GM18520 (cell line): ENCODE results near the gene PRSS1.
A peak's percentile ranks its signal among the peaks of the same experiment; 100 is the strongest.
"Not testable (repeated sequence)": the region's sequence is repeated elsewhere in the genome, so short reads cannot be mapped to it uniquely, and the experiment has no call there.

Source experiments
- ATAC-seq: cut with Tn5 transposase; IDR thresholded peaks from one replicate; pipeline ENCODE4 v1.9.1; 2021; ENCODE audit not compliant: unreplicated experiment

The PRSS1 gene

DNA sequence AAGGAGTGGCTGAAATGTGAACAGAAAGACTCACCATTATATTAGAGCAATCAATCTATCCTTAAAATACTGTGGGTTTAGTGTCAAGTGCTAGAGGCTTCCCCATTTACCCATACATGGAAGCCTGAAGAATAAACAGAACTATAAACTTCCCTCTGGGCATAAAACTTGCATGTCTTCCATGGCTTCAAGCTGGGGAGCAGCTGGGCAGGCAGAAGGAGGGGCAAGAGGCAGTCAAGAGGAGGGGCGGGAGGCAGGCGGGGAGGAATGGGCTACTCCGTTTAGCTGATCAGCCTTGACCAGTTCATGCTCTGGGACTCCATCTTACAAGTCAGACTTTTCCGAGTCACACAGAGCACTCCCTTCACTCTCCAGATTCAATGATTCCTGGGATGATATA is 3.5 kb upstream of the PRSS1 start:
- ATAC-seq: no peak

DNA sequence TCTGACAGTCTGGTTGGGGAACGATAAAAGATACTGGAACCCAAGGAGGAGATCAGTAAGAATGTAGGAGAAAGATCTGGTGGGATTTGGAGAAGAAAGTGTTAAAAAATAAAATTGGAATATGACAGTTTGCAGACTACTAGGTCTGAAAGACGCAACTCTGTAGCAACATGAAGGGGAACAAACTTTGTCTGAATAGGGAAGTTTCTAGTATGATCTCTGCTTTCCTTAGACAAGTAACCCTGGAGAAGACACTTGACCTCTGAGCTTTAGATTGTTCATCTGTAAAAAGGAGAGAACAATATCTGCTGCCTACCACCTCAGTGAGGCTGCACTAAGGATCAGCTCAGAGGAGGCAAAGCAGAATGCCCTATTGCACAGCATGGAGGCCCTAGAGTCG is 3.0 kb upstream of the PRSS1 start:
- no peak for ATAC-seq

DNA sequence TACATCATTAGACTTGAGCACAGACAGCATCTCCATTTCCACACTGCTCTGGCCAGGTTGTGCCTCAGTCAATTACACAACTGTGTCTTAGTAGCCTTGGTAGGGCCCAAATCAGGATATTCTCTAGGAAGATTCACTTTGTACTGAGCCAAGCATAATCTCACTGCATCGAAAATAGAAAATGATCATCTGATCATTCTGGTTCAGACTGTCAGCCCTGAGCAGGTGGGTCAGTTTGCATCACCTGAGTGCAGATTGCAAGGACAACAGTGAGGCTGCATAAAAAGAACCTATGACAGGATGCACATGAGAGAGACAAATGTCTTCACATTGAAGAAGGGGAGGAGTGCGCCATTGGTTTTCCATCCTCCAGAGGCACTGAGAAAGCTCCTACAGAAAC is 862 bp upstream of the PRSS1 start:
- not testable (repeated sequence) for ATAC-seq

DNA sequence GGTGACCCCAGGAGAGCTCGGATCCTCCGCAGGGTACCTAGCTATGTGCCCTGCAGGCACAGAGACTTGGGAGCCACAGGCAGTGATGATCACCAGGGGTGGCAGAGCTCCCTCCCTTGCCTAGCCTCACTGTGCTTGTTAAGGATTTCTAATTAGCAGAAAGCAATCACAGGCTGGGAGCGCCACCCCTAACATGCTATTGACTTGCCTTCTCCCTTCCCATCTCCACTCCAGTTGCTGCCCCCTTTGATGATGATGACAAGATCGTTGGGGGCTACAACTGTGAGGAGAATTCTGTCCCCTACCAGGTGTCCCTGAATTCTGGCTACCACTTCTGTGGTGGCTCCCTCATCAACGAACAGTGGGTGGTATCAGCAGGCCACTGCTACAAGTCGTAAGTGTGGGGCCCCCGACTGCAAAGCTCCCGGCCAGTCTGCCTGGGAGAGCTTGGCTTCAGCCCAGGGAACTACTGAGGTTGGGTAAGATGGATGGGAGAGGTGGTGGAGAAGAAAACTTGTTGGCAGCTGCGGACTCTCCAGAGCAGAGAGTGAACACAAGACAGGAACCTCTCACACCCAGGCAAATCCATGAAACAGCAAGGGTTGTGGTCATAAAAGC is 1.2 kb downstream of the PRSS1 start:
- no peak for ATAC-seq

DNA sequence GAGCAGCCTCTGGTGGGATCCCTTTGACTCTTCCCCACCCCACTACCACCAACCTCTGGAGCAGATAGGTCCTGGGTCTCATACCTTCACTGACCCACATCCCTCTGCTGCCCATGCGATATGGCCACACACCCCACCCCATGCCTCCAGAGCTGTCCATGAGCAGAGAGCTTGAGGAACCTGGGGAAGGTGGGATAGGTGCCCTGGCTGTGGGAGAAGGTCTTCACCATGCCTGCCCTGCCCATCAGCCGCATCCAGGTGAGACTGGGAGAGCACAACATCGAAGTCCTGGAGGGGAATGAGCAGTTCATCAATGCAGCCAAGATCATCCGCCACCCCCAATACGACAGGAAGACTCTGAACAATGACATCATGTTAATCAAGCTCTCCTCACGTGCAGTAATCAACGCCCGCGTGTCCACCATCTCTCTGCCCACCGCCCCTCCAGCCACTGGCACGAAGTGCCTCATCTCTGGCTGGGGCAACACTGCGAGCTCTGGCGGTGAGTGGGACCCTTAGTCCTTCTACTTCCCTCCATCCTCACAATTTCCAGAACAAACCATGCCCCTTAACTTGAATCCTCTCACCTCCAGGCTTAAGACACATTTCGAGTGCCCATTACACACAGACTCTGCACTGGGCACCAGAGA is 2.4 kb downstream of the PRSS1 start:
- ATAC-seq: not testable (repeated sequence)

GRCh38 chr7:142752376-142753225 is 3.3 kb downstream of the PRSS1 start:
- ATAC-seq: no peak

GRCh38 chr7:142753366-142753765 is 4.1 kb downstream of the PRSS1 start:
- no peak for ATAC-seq

GRCh38 chr7:142753925-142754491 is 4.7 kb downstream of the PRSS1 start:
- not testable (repeated sequence) for ATAC-seq

DNA sequence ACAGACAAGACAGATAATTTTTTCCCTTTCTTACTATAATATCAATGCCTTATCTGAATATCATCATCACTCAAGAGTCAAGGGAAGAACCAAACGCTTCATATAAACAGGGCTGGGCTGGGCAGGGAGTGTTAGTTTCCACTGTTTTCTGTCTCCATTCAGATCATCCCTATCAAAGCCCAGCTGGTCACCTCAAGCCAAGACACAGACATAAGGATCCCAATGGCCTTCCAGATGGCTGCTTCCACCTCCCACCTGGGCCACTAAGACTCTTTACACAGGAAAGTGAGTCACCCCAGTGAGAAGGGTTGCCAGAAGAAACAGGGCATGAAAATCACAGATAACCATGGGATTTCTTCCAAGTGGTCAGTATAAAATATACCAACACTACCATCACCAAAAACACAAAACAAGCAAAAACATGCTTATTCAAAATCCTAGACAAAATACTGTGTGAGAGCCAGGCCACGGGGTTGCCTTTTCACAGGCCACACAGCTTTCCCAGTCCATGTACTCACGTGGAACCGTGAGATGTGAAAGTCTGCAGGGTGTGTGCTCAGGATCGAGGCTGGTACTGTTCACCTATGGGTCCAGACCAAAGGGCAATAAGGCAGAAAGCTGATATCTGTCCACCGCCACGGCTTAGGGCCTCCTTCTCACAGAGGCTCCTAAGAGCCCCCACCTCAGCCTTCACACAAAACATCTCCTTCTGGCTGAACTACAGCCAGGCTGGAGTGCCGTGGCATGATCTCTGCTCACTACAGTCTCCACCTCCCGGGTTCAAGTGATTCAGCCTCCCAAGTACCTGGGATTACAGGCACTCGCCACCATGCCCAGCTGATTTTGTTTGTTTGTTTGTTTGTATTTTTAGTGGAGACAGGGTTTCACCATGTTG is 5.7 kb downstream of the PRSS1 start:
- ATAC-seq: no peak

DNA sequence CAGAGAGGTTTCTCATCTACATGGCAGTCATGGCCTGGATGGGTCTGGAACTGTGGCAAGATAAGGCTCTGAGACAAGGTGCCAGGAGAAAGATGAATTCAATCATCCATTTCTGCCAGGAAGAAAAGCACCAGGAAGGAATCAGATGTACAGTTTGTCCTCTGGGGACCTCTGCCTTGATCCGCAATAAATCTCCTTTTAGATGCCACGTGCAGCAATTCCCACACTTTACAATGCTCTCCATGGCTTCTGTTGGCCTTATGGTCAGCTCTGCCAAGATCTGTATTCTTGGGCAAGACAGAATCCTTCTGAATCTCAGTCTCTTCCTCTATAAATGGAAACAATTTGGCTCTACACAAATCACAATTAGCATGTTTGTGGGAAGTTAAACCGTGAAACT is 9.0 kb downstream of the PRSS1 start:
- ATAC-seq: not testable (repeated sequence)

- ATAC-seq: no peak
Measured at GRCh38 chr7:142759433-142759832, 10.2 kb downstream of the PRSS1 start.

GRCh38 chr7:142760071-142760642 is 10.9 kb downstream of the PRSS1 start:
- ATAC-seq: no peak

- ATAC-seq: not testable (repeated sequence)
Measured at GRCh38 chr7:142761606-142762005, 12.3 kb downstream of the PRSS1 start.

- no peak for ATAC-seq
Measured at GRCh38 chr7:142762104-142762503, 12.8 kb downstream of the PRSS1 start.

DNA sequence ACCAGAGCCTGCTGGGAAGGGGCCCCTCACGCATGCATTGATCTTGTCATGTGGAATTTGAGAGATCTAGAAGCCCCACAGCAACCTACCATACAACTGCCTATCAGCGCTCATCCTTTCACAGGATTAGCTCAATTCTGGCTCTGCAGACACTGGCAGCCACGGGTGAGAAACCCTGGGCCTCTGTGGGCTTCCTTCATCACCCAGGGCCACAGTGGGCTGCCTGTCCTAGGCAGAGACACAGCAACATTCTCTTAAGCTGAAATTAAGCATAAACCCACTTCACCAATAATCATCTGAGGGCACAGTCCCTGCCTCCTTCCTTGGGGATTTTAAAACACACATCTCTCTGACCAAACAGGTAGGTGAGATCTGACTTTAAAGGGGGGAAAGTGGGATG is 18.2 kb downstream of the PRSS1 start:
- ATAC-seq: no peak

- ATAC-seq: no peak
Measured at GRCh38 chr7:142767861-142768260, 18.6 kb downstream of the PRSS1 start.

GRCh38 chr7:142768885-142769284 is 19.6 kb downstream of the PRSS1 start:
- ATAC-seq: not testable (repeated sequence)

DNA sequence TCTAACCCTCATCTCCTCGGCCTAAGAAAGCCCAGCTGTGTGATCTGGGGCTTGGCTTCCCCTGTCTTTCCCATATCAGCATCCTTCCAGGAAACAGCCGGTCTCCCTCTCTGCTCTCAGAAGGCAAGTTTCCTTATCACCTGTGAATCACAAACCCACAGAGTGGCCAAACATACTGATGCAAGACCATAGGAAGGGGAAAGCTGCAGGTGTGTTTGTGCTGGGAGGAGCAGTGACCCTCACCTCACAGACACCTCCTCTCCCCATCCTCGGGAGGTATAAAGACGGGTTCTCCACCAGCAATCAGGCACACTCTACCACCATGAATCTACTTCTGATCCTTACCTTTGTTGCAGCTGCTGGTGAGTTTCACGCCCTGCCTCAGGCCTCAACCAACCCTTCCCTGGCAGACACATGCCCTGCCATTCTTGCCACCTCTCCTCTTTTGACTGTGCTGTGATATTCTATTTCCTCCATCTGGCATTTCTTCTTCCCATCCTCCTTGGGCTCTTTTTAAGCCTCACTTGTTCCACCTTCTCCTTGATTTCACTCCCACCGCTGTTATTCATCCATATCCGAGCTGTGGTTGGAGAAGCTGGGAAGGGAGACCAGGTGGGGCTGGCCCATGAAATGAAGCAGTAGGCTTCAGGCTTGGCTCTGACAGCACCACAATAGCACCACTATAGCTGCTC is 21.5 kb downstream of the PRSS1 start, which contains the start of gene PRSS2:
Gene PRSS2, plus strand, starts transcription at position 310 of the 692 bp plus-strand sequence. Its CDS starts 13 bp downstream, at position 323.
- ATAC-seq: peak; percentile 19

GRCh38 chr7:142771353-142771723 is 22.1 kb downstream of the PRSS1 start:
- ATAC-seq: peak; percentile 87

DNA sequence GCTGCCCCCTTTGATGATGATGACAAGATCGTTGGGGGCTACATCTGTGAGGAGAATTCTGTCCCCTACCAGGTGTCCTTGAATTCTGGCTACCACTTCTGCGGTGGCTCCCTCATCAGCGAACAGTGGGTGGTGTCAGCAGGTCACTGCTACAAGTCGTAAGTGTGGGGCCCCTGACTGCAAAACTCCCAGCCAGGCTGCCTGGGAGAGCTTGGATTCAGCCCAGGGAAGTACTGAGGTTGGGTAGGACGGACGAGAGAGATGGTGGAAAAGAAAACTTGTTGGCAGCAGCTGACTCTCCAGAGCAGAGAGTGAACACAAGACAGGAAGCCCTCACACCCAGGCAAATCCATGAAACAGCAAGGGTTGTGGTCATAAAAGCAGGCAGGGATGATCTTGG is 22.8 kb downstream of the PRSS1 start:
- no peak for ATAC-seq
